ENCODE data around the gene KRTAP16-1.

Gene KRTAP16-1

DNA sequence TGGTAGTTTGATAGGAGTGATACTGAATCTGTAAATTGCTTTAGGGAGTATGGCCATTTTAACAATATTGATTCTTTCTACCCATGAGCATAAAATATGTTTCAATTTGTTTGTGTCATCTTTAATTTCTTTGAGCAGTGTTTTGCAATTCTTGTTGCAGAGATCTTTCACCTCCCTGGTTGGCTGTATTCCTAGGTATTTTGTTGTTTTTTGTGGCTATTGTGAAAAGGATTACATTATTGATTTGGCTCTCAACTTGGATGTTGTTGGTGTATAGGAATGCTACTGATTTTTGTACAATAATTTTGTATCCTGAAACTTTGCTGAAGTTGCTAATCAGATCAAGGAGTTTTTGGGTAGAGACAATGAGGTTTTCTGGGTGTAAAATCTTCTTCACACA lies 50.7 kb downstream of the KRTAP16-1 start:
- H3K4me2 ChIP-seq (ENCODE audit: low read length), result no peak overlapping the region
- no peaks in the 10 kb centered on the region for H3K36me3 ChIP-seq (replicated peaks; ENCODE audit: low read depth, low read length)
- H3K79me2 ChIP-seq (ENCODE audit: low read length), result no peaks in the 10 kb centered on the region
- H3K9ac ChIP-seq (ENCODE audit: low read length), result no peak overlapping the region
- H3K27me3 ChIP-seq (ENCODE audit: low read depth, low read length), result peaks cover 44% of the 10 kb centered on the region
- H4K20me1 ChIP-seq (ENCODE audit: insufficient read depth, low read length), result no peaks in the 10 kb centered on the region
- no peak overlapping the region for H3K4me3 ChIP-seq (ENCODE audit: low read length)
- no peaks in the 10 kb centered on the region for H3K4me1 ChIP-seq (ENCODE audit: low read length)
- H3K27ac ChIP-seq (ENCODE audit: low read length), result no peak overlapping the region
- H3K9me3 ChIP-seq (ENCODE audit: insufficient read depth, low read length), result no peaks in the 10 kb centered on the region
- TF ChIP-seq, protein P1, sequence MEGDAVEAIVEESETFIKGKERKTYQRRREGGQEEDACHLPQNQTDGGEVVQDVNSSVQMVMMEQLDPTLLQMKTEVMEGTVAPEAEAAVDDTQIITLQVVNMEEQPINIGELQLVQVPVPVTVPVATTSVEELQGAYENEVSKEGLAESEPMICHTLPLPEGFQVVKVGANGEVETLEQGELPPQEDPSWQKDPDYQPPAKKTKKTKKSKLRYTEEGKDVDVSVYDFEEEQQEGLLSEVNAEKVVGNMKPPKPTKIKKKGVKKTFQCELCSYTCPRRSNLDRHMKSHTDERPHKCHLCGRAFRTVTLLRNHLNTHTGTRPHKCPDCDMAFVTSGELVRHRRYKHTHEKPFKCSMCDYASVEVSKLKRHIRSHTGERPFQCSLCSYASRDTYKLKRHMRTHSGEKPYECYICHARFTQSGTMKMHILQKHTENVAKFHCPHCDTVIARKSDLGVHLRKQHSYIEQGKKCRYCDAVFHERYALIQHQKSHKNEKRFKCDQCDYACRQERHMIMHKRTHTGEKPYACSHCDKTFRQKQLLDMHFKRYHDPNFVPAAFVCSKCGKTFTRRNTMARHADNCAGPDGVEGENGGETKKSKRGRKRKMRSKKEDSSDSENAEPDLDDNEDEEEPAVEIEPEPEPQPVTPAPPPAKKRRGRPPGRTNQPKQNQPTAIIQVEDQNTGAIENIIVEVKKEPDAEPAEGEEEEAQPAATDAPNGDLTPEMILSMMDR (IDR thresholded peaks at IDR 0.05; ENCODE audit: low read depth, low read length), result no peak
- TF ChIP-seq EZH2phosphoT487 (IDR thresholded peaks at IDR 0.05; ENCODE audit: low read depth), result no peak
- no peak overlapping the region for H2AFZ ChIP-seq (ENCODE audit: low read depth, low read length)
